HG02588 (cell line): ENCODE data around the gene POP4.
A peak's percentile ranks its signal among the peaks of the same experiment; 100 is the strongest.

ENCODE experiments used
- ATAC-seq: cut with Tn5 transposase; IDR thresholded peaks from one replicate; pipeline ENCODE4 v1.9.1; 2021; ENCODE audit warnings: mild to moderate bottlenecking, moderate library complexity; ENCODE audit not compliant: unreplicated experiment

Gene POP4

DNA sequence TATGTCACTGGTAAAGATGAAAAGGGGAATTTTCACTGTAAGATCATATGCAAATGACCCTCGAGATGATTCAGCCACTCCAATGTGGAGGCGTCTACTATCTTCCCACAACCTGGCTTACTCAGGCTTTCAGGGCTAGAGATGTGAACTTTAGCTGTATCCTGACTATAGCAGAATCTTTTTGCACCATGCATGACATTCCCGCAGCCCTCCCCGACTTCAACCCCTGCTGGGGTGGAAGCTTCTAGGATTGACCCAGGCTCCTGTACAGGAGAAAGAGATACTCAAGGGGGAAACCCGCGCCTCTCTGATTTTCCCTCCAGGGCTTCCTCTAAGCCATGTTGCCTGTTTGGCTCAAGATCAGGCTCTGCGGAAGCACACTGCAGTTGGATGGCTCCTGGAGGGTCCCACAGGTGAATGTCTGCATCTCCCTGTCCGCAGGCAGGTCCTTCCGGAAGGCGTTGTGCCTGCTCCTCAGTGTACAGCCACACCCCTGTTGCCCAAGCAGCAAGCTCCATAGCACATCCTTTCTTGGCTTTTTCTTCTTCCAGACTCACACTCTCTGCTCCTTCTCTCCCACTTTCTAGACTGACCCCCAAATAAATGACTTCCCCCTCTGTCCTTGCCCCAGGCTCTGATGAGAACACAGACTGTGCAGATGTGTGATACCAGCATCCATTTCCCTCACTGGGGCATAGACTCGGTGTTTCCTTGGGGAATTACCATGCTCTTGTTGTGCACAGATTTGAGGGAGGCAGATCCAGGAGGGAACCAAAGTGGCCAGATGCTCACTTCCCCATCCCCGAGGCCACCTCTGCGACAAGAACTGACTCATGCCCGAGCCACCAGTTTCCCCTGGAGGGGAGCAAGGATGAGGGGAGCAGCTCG lies 29.1 kb upstream of the POP4 start:
- ATAC-seq: no peak

DNA sequence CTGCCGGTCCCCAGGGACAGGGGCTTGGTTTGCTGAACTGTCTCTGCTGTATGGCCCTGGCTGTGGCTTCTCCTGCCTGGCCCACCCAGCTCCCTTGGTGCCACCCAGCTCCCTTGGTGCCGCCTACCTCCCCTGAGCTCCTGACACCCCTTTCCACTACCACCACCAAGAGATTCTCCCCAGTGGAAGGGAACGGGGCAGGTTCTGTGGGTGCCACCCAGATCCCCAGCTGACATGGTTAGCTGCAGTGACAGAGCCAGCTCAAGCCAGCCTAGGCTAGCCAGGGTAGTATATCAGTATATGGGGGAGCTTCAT lies 28.5 kb upstream of the POP4 start:
- ATAC-seq: no peak

GRCh38 chr19:29578349-29578748 lies 27.7 kb upstream of the POP4 start:
- ATAC-seq: no peak

DNA sequence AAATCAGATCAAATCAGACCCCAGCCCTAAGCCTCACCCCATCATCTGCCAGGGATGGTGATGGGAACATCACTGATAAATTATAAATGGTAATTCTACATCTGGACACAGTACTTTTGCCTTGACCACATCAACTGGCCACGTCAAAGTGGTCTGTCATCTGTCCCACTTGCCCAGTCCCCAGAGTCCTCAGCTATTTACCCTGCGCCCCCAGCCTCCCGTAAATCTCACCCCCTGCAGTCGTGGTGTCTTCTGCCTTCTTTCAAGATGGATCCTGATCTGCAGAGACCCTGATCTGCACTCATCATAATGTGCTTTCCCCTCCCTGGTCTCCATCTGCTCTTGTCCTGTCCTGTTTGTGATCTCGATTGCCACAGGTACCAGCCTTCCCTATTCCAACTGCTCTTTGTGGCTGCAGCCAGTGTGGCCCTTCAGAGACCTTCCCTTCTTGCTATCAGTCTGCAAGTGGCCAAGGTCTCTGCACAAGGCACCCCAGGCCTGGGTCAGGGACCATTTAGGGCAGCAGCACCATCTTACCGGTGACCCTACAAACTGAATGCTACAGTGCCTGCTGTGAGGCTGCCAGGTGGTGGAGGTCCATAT lies 26.7 kb upstream of the POP4 start:
- no peak for ATAC-seq

DNA sequence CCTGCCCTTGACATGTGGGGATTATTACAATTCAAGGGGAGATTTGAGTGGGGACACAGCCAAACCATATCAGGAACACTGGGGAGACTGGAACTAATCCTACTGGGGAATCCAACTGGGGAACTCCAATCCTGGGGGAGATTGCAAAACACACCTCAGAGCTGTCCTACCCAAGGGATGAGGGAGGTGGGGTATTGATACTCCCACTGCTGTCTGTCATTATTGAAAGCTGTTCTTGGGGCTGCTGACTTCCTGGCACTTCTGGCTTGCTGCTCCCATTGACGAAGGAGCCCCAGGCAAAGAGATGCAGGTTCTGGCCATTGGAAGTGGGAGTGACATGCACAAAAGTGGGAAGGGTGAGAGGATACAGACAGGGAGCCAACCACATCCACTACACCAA lies 24.7 kb upstream of the POP4 start:
- no peak for ATAC-seq

- ATAC-seq: no peak
Observed at GRCh38 chr19:29583196-29583999, 22.7 kb upstream of the POP4 start.

GRCh38 chr19:29586401-29586800 lies 19.7 kb upstream of the POP4 start:
- ATAC-seq: no peak

DNA sequence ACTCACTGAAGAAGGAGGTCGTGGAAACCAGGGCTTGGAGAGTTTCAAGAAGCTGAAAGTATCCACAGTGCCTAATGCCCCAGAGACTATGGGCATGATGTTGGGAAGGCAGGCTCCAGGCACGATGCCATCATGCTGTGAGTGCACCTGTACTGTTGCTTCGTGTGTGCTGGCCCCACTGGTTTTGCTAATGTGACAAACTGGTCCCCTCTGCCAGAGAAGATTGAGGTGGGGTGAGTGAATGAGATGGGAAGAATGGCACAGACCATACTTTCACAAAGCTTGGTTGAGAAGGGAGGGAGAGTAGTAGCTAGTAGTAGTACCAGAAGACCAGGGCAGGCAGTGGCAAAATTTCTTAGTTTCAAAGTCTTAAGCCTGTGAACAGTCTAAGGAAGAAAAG lies 19.0 kb upstream of the POP4 start:
- no peak for ATAC-seq

GRCh38 chr19:29587518-29587986 lies 18.5 kb upstream of the POP4 start:
- peak; percentile 65 for ATAC-seq

DNA sequence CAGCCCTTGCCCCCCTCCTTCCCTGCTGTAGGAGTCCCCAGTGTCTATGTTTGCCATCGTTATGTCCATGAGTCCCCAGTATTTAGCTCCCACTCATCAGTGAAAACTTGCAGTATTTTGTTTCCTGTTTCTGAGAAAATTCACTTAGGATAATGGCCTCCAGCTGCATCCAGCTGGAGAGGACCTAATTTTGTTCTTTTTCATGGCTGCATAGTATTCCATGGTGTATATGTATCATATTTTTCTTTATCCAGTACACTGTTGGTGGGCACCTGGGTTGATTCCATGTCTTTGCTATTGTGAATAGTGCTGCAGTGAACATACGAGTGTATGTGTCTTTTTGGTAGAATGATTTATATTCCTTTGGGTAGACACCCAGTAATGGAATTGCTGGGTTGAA lies 18.0 kb upstream of the POP4 start:
- no peak for ATAC-seq

DNA sequence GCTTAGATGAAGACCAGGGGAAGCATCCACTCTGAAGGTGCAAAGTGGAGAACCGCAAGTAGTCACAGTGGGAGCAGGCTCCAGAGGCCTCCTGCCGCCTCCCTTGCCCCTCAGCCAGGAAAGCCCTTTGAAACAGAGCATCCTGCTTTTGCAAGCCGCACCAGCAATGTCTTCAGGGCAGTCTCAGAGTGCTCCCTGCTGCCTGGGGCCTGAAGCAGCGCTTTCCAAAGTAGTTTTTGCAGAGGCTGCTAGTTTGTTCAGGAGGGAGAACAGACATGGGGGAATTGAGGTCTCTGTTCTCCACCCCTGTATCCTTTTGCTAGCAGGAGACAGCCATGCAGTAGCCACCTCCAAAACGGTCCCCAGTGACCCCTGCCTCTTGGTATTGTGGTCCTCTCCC lies 15.8 kb upstream of the POP4 start:
- ATAC-seq: no peak

DNA sequence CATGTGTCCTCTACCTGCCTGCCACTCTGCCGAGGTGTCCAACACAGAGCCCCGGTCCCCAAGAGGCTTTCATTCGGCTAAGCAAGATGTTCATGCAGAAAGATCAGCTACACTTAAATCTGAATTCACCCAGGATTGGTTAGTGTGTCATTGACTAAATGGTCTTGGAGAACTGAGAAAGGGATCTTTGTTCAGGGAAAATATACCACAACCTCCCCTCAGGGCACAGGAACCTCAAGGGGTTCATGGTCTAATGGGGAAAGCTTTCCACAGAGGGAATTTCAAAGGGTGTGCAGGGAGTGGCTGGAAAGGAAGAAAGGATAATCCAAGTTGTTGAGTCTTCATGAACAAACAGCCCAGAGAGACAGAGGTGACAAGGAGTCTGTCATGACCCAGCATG lies 14.4 kb upstream of the POP4 start:
- no peak for ATAC-seq

DNA sequence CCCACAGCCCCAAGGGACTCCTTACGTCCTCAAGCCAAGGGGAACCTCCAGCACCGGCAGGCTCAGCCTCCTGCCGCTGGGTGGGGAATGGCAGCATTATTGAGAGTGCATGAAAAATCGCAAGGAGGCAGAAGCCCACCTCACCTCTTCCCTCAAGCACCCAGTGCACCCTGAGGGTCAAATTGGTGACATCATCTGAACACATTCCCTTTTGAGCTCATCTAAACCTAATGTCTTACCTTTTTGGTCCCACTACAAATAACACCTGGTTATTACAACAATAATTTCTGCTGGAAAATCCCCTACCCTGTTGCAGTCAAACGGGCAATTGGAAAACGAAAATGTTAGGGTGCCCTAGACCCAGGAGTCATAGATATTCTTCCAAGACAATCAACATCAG lies 12.2 kb upstream of the POP4 start:
- no peak for ATAC-seq

DNA sequence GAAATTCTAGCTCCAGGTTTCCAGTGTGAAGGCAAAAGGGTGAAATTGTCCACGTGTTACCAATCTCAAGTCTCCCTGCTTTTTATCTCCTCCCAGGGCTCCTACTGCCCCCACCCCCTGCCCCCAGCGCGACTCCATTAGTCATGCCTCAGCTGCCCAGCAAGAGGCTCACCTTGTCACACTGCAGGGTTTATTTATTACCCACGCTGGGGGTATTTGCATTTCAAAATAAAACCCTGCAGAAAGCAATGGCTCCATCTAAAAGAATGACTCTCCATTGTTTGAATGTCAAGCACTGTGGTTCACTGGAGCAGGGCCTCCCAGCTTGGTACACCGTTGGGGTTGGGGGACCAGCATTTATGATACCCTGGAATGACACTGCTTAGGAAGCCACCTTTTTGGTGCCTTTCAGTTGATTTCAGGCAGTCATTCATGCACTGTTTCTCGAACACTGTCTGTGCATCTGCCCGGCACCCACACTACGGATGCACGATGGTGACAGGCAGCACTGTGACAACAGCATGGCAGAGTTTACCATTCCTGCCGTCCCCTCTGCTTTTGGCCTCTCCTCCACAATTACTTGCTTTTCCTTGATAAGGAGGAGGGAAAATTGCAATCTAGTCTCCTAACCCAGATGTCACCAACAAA lies 9.9 kb upstream of the POP4 start:
- ATAC-seq: no peak

- no peak for ATAC-seq
Observed at GRCh38 chr19:29596885-29597525, 9.1 kb upstream of the POP4 start.

GRCh38 chr19:29598036-29598435 lies 8.0 kb upstream of the POP4 start:
- no peak for ATAC-seq

DNA sequence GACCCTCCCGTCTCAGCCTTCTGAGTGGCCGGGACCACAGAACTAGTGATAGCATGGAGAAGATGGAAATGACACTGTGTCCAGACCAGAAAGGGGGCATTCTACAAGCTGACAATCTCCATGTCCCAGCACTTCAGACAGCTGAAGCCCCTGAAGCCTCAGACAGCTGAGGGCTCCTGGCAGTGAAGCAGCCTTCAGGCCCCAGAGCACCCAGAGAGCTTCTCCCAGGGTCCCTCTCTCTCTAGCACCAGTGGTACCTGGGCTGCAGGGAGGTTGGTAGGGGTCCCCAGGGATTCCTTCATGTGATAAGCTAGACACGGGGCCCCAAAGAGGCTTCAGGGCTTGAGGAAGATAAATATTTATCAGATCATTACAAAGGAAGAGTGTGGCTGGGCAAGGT lies 7.6 kb upstream of the POP4 start:
- no peak for ATAC-seq

DNA sequence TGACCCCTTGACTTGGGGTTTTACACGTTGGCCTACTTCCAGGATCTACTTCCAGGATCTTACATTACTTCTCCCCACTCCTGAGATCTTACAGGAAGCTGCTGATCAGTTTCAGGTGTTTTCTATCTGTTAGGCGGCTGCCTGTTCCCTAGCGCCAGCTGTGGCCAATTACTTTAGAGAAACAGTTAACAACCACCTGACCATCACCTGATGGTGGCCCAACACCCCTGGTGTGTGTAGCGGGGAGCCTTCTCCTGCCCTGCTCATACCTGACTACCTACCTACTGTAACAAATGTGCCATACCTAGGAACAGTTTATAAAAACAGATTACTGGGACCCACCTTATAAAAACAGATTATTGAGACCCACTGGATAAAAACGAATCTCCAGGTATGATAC lies 2.8 kb upstream of the POP4 start:
- ATAC-seq: no peak

- peak; percentile 23 for ATAC-seq
Observed at GRCh38 chr19:29606420-29606747, 301 bp downstream of the POP4 start.

DNA sequence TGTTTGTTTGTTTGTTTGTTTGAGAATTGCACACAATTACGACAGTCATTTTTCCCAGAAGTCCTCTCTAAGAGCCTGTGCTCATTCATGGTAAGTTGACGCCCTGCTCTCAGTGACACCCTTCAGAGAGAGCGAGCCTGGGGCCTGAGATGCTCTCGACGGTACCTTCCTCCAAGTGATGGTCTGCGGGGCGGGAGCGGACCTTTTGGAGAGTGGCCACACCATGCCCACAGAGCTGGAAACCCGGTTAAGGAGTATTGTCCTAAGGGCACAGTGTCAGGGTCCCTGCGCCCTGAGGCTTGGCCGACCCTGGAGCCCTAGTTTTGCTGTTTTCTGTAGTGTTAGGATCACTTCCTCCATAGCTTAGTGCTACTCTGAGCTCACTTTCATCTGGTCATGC lies 3.6 kb downstream of the POP4 start:
- no peak for ATAC-seq

- no peak for ATAC-seq
Observed at GRCh38 chr19:29610213-29610573, 4.1 kb downstream of the POP4 start.
